ENCODE measurements around the gene SOX13. TPM values are rescaled to one million over a fixed set of nuclear protein-coding genes. Genes with fewer than 3 reads are reported as not detected.

Gene SOX13
- total RNA-seq, 1 experiment from 2014 or later = 31.5 TPM

DNA sequence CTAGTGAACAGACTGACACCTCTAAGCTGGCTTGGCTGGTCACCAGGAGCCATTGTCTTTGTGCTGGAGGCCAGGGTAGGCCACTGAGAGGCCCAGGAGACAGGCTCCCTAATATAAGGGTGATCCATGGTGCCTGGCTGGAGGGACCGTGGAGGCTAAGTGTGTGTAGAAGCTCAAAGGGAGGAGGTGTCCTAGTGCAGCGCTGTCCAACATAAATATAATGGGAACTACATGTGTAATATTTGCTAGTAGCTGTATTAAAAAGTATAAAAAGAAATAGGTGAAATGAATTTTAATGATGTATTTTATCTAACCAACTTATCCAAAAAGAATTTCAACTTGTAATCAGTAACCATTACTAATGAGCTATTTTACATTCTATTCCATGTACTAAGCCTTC is 35.0 kb downstream of the SOX13 start:
- intact Hi-C loops (cut with micrococcal nuclease; ENCODE audit: unreplicated experiment) = no loop called here
- no peak for TF ChIP-seq CTCF (IDR thresholded peaks at IDR 0.05; ENCODE audit: insufficient read depth in 1 of 2, low read depth in 1 of 2, low read length in 1 of 2, severe bottlenecking in 1 of 2, unreplicated experiment in 1 of 2)
- no peaks in the 10 kb centered on the region for H3K27me3 Mint-ChIP-seq (ENCODE audit: insufficient read depth, unreplicated experiment)
- no peaks in the 10 kb centered on the region for H3K9me3 ChIP-seq
- H3K27ac Mint-ChIP-seq (ENCODE audit: unreplicated experiment) = no peak overlapping the region
- ChIA-PET POLR2A (no interaction called here), CTCF (no interaction called here)
- peaks cover 23% of the 10 kb centered on the region for H3K4me1 Mint-ChIP-seq (ENCODE audit: low read depth, unreplicated experiment)
- H3K36me3 ChIP-seq (ENCODE audit: control insufficient read depth, insufficient read depth, low read length) = 0 out of 2 replicates have a peak, but pooled peaks cover 1% of the 10 kb centered on the region
- H3K27me3 ChIP-seq (replicated peaks; ENCODE audit: control insufficient read depth, insufficient read depth, low read length) = no peaks in the 10 kb centered on the region
- H3K4me1 ChIP-seq = peaks cover 21% of the 10 kb centered on the region
- H3K4me3 ChIP-seq (ENCODE audit: low read depth, low read length) = no peak overlapping the region
- H3K9me3 Mint-ChIP-seq (ENCODE audit: unreplicated experiment) = no peaks in the 10 kb centered on the region
- no peak for DNase-seq
- BruUV-seq (replicated peaks) = no TSS peak
- peaks cover 7% of the 10 kb centered on the region for H3K36me3 Mint-ChIP-seq (ENCODE audit: insufficient read depth, unreplicated experiment)
- no peak overlapping the region for H3K4me3 Mint-ChIP-seq (ENCODE audit: unreplicated experiment)

DNA sequence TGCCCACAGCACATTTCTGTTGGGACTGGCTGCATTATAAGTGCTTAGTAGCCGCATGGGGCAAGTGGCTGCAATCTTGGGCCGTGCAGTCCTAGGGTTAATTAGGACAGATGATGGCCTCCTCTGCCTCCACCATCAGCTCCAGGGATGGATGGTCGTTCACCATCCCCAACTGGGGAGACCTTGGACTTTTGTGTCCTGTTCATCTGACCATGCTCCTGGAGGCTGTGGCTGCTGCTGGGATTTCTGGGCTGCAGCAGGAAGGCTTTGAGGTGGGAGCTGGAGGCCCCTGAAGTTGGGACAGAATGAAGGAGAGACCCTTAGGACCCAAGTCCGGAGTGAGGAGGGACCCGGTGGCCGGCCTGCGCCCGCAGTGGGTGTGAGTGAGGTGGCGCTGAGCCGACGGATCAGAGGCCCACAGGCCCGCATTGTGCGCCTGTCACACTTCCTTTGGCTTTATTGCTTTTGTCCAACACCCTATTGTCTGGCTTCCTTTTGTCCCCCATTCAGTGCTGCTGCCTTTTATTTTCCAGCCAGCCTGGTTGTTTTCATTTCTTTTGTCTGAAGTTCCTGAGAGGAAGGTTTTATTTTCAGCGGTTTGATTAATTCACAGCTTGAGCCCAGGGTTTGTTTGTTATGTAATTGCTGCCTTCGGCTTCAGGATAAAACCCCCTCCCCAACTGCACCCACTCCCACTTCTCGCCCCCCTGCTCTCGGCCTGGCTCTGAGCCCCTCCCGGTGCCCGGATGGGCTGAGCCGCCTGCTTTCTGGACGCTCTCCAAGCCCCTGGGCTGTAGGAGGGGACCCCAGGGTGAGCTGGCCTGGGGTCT is 35.6 kb downstream of the SOX13 start:
- Mint-ChIP-seq H3K4me3 (ENCODE audit: unreplicated experiment) (no peak overlapping the region), H3K4me1 (ENCODE audit: low read depth, unreplicated experiment) (peaks cover 17% of the 10 kb centered on the region)
- POLR2A ChIA-PET = no interaction called here

More for the DNA sequence above, 35.6 kb downstream of the SOX13 start:
- Mint-ChIP-seq H3K36me3 (ENCODE audit: insufficient read depth, unreplicated experiment) (peaks cover 7% of the 10 kb centered on the region), H3K27me3 (ENCODE audit: insufficient read depth, unreplicated experiment) (no peaks in the 10 kb centered on the region), H3K27ac (ENCODE audit: unreplicated experiment) (no peak overlapping the region), H3K9me3 (ENCODE audit: unreplicated experiment) (no peaks in the 10 kb centered on the region)
- no peak overlapping the region for H3K4me3 ChIP-seq (ENCODE audit: low read depth, low read length)
- intact Hi-C loops (cut with micrococcal nuclease; ENCODE audit: unreplicated experiment) = no loop called here
- 0 out of 2 replicates have a peak, but pooled peaks cover 1% of the 10 kb centered on the region for H3K36me3 ChIP-seq (ENCODE audit: control insufficient read depth, insufficient read depth, low read length)
- no peaks in the 10 kb centered on the region for H3K9me3 ChIP-seq
- no peak for DNase-seq
- CTCF ChIA-PET = no interaction called here
- H3K4me1 ChIP-seq = peaks cover 15% of the 10 kb centered on the region
- BruUV-seq (replicated peaks) = no TSS peak
- no peaks in the 10 kb centered on the region for H3K27me3 ChIP-seq (replicated peaks; ENCODE audit: control insufficient read depth, insufficient read depth, low read length)
- no peak for TF ChIP-seq CTCF (IDR thresholded peaks at IDR 0.05; ENCODE audit: insufficient read depth in 1 of 2, low read depth in 1 of 2, low read length in 1 of 2, severe bottlenecking in 1 of 2, unreplicated experiment in 1 of 2)
